ENCODE data around the gene POLN.

- TF ChIP-seq, protein P1, sequence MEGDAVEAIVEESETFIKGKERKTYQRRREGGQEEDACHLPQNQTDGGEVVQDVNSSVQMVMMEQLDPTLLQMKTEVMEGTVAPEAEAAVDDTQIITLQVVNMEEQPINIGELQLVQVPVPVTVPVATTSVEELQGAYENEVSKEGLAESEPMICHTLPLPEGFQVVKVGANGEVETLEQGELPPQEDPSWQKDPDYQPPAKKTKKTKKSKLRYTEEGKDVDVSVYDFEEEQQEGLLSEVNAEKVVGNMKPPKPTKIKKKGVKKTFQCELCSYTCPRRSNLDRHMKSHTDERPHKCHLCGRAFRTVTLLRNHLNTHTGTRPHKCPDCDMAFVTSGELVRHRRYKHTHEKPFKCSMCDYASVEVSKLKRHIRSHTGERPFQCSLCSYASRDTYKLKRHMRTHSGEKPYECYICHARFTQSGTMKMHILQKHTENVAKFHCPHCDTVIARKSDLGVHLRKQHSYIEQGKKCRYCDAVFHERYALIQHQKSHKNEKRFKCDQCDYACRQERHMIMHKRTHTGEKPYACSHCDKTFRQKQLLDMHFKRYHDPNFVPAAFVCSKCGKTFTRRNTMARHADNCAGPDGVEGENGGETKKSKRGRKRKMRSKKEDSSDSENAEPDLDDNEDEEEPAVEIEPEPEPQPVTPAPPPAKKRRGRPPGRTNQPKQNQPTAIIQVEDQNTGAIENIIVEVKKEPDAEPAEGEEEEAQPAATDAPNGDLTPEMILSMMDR (IDR thresholded peaks at IDR 0.05), result no peak
- TF ChIP-seq EP300 (IDR thresholded peaks at IDR 0.05) (no peak), POLR2A (IDR thresholded peaks at IDR 0.05) (no peak)
These were observed 87.6 kb downstream of the POLN start for GRCh38 chr4:2154215-2154740.
